Activated effector memory CD4-positive, alpha-beta T cell treated with anti-CD3 and anti-CD28 coated beads, Interleukin-2, amount 50 U/mL, for 16 hours (primary cell): ENCODE data around the gene OLIG2.

Experiments
- DNase-seq: peaks from one replicate; pipeline ENCODE4 v3.0.0-alpha.2; 2020

OLIG2 gene

GRCh38 chr21:33025489-33026442, at the start of gene OLIG2:
OLIG2 (plus strand) TSS chr21:33025935; CDS start chr21:33026863, 928 bp downstream.
- DNase-seq: no peak

GRCh38 chr21:32976791-32977190, 48.9 kb upstream of the OLIG2 start:
- no peak for DNase-seq

GRCh38 chr21:32977216-32977615, 48.5 kb upstream of the OLIG2 start:
- no peak for DNase-seq

- no peak for DNase-seq
Observed at GRCh38 chr21:32978331-32979270, 47.1 kb upstream of the OLIG2 start.

GRCh38 chr21:32979598-32980268, 46.0 kb upstream of the OLIG2 start:
- DNase-seq: no peak

- DNase-seq: no peak
Observed at GRCh38 chr21:32981096-32981495, 44.6 kb upstream of the OLIG2 start.

- DNase-seq: no peak
Observed at GRCh38 chr21:32990666-32991065, 35.1 kb upstream of the OLIG2 start.

GRCh38 chr21:32991361-32991760, 34.4 kb upstream of the OLIG2 start:
- DNase-seq: no peak

GRCh38 chr21:32993894-32994293, 31.8 kb upstream of the OLIG2 start:
- no peak for DNase-seq

GRCh38 chr21:32994305-32994704, 31.4 kb upstream of the OLIG2 start:
- DNase-seq: no peak

- DNase-seq: no peak
Observed at GRCh38 chr21:33007747-33008146, 18.0 kb upstream of the OLIG2 start.

GRCh38 chr21:33008333-33009051, 17.2 kb upstream of the OLIG2 start:
- DNase-seq: no peak

GRCh38 chr21:33010931-33011330, 14.8 kb upstream of the OLIG2 start:
- DNase-seq: no peak

GRCh38 chr21:33011462-33011861, 14.3 kb upstream of the OLIG2 start:
- no peak for DNase-seq

GRCh38 chr21:33013626-33014025, 12.1 kb upstream of the OLIG2 start:
- DNase-seq: no peak

- DNase-seq: no peak
Observed at GRCh38 chr21:33014331-33014730, 11.4 kb upstream of the OLIG2 start.

GRCh38 chr21:33015096-33015495, 10.6 kb upstream of the OLIG2 start:
- no peak for DNase-seq

- no peak for DNase-seq
Observed at GRCh38 chr21:33015756-33016155, 10.0 kb upstream of the OLIG2 start.

- no peak for DNase-seq
Observed at GRCh38 chr21:33018707-33019465, 6.8 kb upstream of the OLIG2 start.

- DNase-seq: no peak
Observed at GRCh38 chr21:33019516-33019884, 6.2 kb upstream of the OLIG2 start.

- no peak for DNase-seq
Observed at GRCh38 chr21:33019885-33020557, 5.7 kb upstream of the OLIG2 start.
